TTC549 (cell line): ENCODE data around the gene SMIM27.

Source experiments
- FAIRE-seq: peaks from 2 replicates; lab custom pipeline; 2012; peaks lifted over from hg19 to GRCh38; lab: Jason Lieb, UNC

The SMIM27 gene

GRCh38 chr9:32558408-32558934 is 6.3 kb downstream of the SMIM27 start:
- no peak for FAIRE-seq

DNA sequence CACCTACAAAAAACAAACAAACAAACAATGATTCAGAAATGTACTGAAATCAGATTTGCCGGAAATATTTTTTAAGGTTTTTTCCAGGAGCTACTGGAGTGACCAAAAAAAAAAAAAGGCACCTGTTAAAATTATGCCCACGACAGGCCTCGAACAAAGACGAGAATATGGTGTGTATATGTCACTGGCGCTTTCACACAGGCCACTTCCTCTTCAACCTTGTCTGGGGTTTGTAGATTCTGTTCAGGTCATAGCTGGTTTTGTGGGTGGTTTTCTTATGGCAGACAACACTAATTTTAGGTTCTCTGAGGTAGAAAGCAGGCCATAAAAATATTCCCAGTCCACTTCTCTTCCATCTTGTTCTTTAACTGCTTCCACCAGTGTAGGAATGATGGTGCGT is 13.8 kb downstream of the SMIM27 start:
- no peak for FAIRE-seq

GRCh38 chr9:32566770-32567169 is 14.6 kb downstream of the SMIM27 start:
- FAIRE-seq = no peak

- no peak for FAIRE-seq
These were observed 18.1 kb downstream of the SMIM27 start for GRCh38 chr9:32570262-32570661.

DNA sequence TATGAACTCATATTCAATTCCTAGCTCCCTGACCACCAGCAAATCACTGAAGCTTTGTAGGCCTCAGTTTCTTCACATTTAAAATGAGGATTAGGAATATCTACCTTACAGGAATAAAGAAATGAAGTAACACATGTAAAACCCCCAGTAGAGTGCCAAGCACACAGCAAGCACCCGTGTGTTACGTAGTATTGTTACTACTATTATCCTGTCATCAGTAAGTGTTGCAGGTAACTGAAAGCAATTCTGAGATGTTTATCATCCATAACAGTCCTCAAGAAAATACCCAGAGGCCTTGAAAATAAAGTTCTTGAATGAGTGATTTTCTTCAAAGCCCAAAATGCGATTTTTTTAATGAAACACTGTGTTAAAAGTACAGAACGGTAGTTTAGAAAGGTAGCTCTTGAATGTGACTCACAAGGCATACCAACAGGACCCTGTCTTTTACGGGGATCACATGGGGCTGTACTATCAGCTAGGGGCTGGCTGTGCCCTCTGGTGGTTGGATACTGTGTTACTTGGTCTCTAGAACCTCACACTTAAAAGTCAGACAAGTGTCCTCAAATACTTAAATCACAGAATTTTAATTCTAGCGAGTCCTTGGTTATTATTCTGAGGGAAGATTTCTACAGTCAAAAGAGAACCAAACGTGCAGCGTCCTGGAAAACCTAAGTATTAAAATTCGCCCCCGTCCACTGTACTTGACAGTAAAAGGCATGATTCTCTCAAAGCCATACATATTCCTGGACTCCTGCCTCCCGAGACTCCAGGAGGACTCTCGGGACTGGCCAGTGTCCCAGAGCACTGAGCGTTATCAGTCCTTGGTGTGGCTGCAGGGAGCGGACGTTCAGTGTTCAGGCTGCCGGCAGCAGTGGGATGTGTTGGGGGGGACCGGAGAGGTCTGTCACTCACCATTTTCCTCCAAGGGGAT is 20.1 kb downstream of the SMIM27 start:
- peak; percentile 52 for FAIRE-seq

DNA sequence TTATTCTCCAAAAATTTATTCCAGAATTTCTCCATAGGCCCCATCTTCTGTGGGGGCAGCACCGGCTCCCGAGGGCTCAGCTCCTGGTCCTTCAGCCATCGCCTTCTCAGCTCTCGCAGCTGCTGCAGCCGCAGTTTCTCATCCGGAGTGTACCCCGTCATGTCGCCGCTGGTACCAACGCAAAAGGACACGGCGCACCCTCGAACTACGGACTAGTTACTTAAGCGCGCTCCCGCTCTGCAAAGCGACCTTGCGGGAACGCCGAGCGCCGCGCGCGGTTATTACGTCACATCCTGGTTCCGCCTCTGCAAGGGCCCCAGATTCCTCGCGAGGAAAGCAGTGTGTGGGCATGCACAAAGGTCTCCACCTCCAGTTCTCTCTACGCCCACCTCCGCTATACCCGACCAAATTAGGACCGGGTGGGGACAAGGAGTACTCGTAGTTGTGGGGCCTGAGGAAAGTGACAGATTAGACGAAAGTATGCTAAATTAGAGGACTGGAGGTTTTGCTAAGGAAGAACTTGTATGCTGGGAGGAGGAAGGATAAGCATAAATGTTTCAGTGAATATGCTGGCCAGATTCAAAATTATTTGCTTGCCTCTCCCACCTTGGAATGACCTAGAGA is 20.9 kb downstream of the SMIM27 start, which contains the start of gene NDUFB6:
Gene NDUFB6 (minus strand): TSS at position 260 of the 624 bp plus-strand sequence. CDS start 99 bp downstream, at position 161.
- FAIRE-seq = peak; percentile 33

DNA sequence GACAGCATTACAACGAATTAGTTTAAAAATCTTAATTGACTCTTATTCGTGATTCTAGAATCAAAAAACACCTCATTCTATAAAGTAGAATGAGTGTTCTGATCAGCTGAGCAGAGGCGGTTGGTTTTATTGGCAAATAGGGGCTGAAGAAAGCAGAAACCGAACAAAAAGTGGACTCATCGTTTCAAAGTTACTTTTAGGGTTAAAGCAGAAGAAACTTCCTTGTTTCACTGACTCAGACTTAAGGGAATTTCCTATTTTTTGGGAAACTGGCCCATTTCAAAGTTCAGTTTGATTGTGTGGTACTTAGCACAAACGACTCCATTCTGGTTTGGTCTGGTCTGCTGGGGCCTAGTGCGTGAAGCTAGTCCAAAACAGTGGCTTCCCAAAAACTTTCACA is 21.7 kb downstream of the SMIM27 start:
- FAIRE-seq = no peak

- FAIRE-seq = no peak
These were observed 22.7 kb downstream of the SMIM27 start for GRCh38 chr9:32574858-32575257.

- FAIRE-seq = no peak
These were observed 25.2 kb downstream of the SMIM27 start for GRCh38 chr9:32577316-32577715.

- no peak for FAIRE-seq
These were observed 26.8 kb downstream of the SMIM27 start for GRCh38 chr9:32578976-32579375.

- FAIRE-seq = peak; percentile 36
These were observed 27.7 kb downstream of the SMIM27 start for GRCh38 chr9:32579706-32580331.

DNA sequence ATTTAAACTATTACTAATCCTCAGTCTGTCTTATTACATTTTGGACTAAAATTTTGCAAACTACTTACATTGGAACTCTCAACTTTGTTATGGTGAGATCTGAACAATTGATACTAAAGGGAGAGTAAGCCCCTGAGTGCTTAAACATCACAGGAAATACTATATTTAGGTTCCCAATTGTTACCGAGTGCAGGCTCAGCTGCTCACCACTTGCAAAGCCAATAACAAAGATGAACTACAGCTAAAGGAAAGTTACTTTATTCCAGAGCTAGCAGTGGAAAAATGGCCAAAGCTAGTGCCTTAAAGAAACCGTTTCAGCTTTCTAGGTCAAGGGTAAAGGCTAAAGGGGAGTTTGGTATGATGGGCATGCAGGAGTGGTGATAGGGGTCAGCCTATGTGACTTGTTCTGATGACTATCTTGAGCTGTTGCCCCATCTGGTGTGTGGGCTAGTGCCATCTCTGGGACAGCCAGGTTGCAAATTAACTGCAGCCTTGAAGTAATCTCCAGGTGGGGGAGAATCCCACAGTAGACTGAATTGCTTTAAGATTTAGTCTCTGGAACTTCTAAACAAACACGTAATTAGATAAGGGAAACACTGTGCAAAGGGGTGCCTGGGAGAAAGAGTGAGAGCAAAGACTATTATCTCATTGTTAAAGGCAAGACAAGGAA is 28.6 kb downstream of the SMIM27 start:
- FAIRE-seq = no peak

- no peak for FAIRE-seq
These were observed 29.5 kb downstream of the SMIM27 start for GRCh38 chr9:32581512-32582143.

GRCh38 chr9:32584784-32585183 is 32.7 kb downstream of the SMIM27 start:
- FAIRE-seq = no peak

DNA sequence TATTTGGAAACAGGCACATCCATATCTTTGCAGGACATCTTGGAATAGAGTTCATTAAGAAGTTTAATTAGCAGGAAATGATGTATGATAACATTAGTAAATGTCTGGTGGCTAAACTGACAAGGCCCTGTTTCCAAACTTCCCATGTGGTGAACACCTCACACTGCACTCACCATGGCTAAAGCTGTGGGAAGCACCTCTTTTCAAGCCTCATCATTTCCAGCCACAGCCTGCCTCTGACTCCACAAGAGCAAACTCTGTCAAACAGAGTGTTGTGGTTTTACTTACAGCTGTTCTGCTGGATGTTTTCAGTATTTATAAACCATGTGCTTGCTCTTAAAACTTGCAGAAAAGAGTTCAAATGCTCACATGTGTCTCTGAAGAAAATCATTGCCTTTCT is 35.8 kb downstream of the SMIM27 start:
- FAIRE-seq = no peak

DNA sequence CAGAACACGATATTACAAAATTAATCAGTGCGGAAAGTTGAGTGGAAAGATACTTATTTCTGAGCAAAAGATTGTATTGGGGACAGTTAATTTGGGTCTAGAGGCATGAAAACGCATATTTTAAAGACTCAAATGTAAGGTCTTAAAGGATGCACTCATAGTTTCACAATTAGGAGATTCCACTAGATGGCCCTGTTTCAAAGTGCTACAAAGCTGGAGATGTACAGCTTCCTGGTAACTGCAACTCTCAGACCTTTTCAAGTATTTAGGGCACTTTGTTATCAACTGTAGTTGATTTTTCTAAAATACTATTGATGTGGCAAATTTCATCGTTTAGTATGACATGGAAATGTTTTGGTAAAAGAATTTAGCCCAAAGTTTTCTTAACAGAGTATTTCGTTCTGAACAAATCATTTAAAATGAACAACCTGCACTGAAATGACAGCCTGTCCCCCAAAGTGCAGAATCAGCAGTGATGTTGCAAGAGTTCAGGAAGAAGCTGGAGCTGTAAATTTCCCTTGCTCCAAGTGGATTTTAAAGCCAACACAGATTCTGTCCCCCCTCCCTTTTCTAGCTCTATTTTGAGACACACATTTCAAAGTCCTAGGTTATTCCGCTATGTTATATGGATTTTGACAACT is 37.1 kb downstream of the SMIM27 start:
- FAIRE-seq = peak; percentile 66

DNA sequence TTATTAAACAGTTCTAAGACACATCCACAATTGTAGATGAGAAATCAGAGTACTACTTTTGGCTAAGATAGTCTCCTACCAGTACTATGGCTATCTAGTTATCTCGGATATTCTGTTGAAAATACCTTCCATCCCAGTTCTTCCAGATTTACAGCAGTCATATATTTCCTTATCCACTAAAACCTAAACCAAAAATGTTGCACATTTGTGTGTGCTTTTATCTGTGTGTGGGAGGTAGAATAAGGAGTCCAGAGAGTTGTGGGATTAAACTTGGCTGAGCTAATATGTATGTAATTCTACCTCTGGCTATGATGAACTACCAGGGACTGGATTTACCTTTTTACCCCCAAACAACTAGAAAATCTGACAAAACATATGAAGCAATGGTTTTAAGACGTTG is 38.3 kb downstream of the SMIM27 start:
- FAIRE-seq = no peak

- FAIRE-seq = no peak
These were observed 38.8 kb downstream of the SMIM27 start for GRCh38 chr9:32590898-32591297.

DNA sequence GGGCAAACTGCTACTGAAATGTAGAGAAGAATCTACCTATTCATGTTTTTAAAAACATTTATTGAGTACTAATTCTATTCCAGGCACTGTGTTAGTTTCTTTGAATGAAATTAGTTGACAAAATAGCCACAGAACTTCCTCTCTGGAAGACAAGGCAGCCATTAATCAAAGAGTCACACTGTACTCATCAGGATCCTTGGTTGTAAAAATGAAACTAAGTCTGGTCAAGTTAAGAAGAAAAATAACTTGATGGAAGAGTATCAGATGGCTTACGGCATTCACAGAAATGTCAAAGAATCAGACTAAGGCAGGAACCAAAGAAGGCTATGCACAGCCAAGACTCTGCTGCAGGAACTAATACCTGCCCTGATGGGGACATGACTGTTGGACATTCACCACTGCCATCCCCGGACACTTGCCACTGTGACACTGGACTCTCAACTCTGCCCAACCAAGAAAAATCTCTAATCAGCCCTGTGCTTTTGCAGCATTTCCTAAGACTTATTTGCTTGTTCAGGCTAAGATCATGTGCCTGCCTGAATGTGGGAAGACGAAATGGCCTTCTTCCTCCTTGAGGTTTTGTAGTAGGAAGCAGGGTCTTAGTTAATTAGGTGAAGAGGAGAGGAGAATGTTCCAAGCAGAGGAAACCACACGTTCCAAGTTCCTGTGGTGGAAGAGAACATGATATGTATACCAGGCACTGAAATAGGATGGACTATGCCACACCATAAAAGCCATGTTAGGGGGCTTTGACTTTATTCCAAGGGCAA is 44.2 kb downstream of the SMIM27 start:
- no peak for FAIRE-seq

- FAIRE-seq = no peak
These were observed 44.8 kb downstream of the SMIM27 start for GRCh38 chr9:32596936-32597335.
